Adrenal gland (tissue), 12 donors: Measurements from ENCODE around the gene IRX2. TPM values are rescaled to one million over a fixed set of nuclear protein-coding genes. Genes with fewer than 3 reads are reported as not detected.

Source experiments
- DNase-seq, 7 donors: peaks; one replicate each; pipeline ENCODE4 v3.0.0-alpha.2; 2019 to 2020
- H3K27ac ChIP-seq, 5 donors: fragments of 200-600 bp; sonication (generic) in 4 of 5; 1 replicate in 3 of 5; 2 replicates in 2 of 5; pipeline versions ENCODE4 v1.5.1 to v1.8.0; 2016 to 2020; ENCODE audit warnings: mild to moderate bottlenecking in 1 of 5
- H3K27me3 ChIP-seq: fragments of 200-600 bp; 2 replicates; pipeline ENCODE4 v1.8.0; 2021
- H3K36me3 ChIP-seq, 2 donors: fragments of 200-600 bp; replicated peaks in 1 of 2; 1 replicate in 1 of 2; 2 replicates in 1 of 2; pipeline versions ENCODE4 v1.5.1 to v1.8.0; 2018 to 2022
- H3K4me1 ChIP-seq, 2 donors: fragments of 200-600 bp; replicated peaks in 1 of 2; 1 replicate in 1 of 2; 2 replicates in 1 of 2; pipeline versions ENCODE4 v1.5.1 to v1.8.0; 2018 to 2021
- H3K4me3 ChIP-seq, 4 donors: fragments of 200-600 bp; sonication (generic) in 3 of 4; one replicate each; pipeline ENCODE4 v1.5.1; 2016 to 2018
- H3K9me3 ChIP-seq, 3 donors: fragments of 200-600 bp; sonication (generic) in 1 of 3; replicated peaks in 1 of 3; 1 replicate in 2 of 3; 2 replicates in 1 of 3; pipeline versions ENCODE4 v1.5.1 to v1.8.0; 2016 to 2021
- CTCF ChIP-seq, 6 experiments: fragments of 450-650 bp in 4 of 6; fragments of 200-600 bp in 2 of 6; sonication (generic) in 1 of 6; IDR thresholded peaks; 1 replicate in 5 of 6; 2 replicates in 1 of 6; pipeline versions ENCODE4 v1.5.1 to v1.8.0; 2016 to 2021; ENCODE audit warnings: antibody characterized with exemption in 6 of 6, mild to moderate bottlenecking in 2 of 6, moderate library complexity in 1 of 6
- POLR2A ChIP-seq, 2 donors: fragments of 450-650 bp; IDR thresholded peaks; one replicate each; pipeline ENCODE4 v1.6.1; 2017; ENCODE audit warnings: antibody characterized with exemption in 2 of 2, mild to moderate bottlenecking in 2 of 2, moderate library complexity in 1 of 2
- WGBS, 4 donors: extraction: QIAGEN DNeasy Blood & Tissue Kit in 2 of 4; methylation state at CpG; one replicate each; pipeline versions ENCODE4 v1.1.5 to v1.1.7; 2013 to 2017; 5-methylcytosine and 5-hydroxymethylcytosine counted together
- intact Hi-C, 2 donors: fragments of 100-400 bp; cut with DNase I; formaldehyde crosslinking; loops; one replicate each; pipeline versions ENCODE4 v1.14.1 to v1.15.0; 2022 to 2023
- polyA plus RNA-seq, 3 donors: library from polyadenylated mRNA; stranded (reverse); fragments of 200-250 nt in 2 of 3; fragments of 350-450 nt in 1 of 3; fragmentation: Illumina TruSeq in 1 of 3; extraction: RNeasy Lipid Tissue Mini Kit (QIAGEN cat#74804) in 1 of 3; gene quantifications; one replicate each; pipeline ENCODE4 v1.2.3, GENCODE V29; 2013 to 2014
- total RNA-seq, 9 donors: library from RNA; depleted of rRNA in 4 of 9; stranded (reverse); fragments of >200 nt in 4 of 9; fragments of 120-200 nt in 1 of 9; fragmentation: NEBNext Ultra II Directional in 1 of 9; extraction: Animal tissue kit (Norgen Biotek cat#: 25700) in 1 of 9; gene quantifications; one replicate each; pipeline versions ENCODE4 v1.1.0 to v1.2.4, GENCODE V29; 2013 to 2023
- donor health status: healthy with polysubstance abuse.
- donor health status: Bipolar disorder and iron deficiency.
- donor health status: DM: yes; HTN: yes; CAD: no.
- donor health status: DM: no; HTN: no; CAD: no.
- donor health status: DM: no; HTN: no; CAD: no.
- donor health status: DM: yes; HTN: yes; CAD: no.

The IRX2 gene
- total and polyA plus RNA-seq, 12 donors, result 0.08 to 0.40 (median 0.15) TPM; not detected in 4

- Histone ChIP-seq H3K27ac (no peak overlapping the region), H3K4me1 (no peaks in the 10 kb centered on the region), H3K36me3 (no peaks in the 10 kb centered on the region), H3K27me3 (peaks cover 16% of the 10 kb centered on the region), H3K9me3 (no peaks in the 10 kb centered on the region), H3K4me3 (no peak overlapping the region)
- TF ChIP-seq CTCF (IDR thresholded peaks at IDR 0.05) (no peak), POLR2A (IDR thresholded peaks at IDR 0.05) (no peak)
- no peak for DNase-seq
- WGBS, 4 donors, result 65 to 82% (median 81%) methylated on average over 2 to 4 of the region's 4 CpGs
- intact Hi-C loops, result no loop called here
These were observed 12.0 kb upstream of the IRX2 start for GRCh38 chr5:2763533-2763794.

- intact Hi-C loops, result no loop called here
- no peaks in the 10 kb centered on the region for H3K36me3 ChIP-seq
- no peak overlapping the region for H3K27ac ChIP-seq
- no peak for DNase-seq
- H3K9me3 ChIP-seq, result no peaks in the 10 kb centered on the region
- no peak overlapping the region for H3K4me3 ChIP-seq
- peaks cover 22% of the 10 kb centered on the region for H3K27me3 ChIP-seq
- no peaks in the 10 kb centered on the region for H3K4me1 ChIP-seq
- 68 to 79% (median 72%) methylated on average over 12 of the region's 12 CpGs for WGBS, 4 donors
- TF ChIP-seq CTCF (IDR thresholded peaks at IDR 0.05) (no peak), POLR2A (IDR thresholded peaks at IDR 0.05) (no peak)
These were observed 11.5 kb upstream of the IRX2 start for GRCh38 chr5:2762744-2763532.

GRCh38 chr5:2761921-2762488 lies 10.5 kb upstream of the IRX2 start:
- peak in 1 of 7 donors; percentile 23 for DNase-seq
- Histone ChIP-seq H3K4me1 (no peaks in the 10 kb centered on the region), H3K27ac (no peak overlapping the region), H3K27me3 (peaks cover 31% of the 10 kb centered on the region), H3K9me3 (no peaks in the 10 kb centered on the region), H3K4me3 (no peak overlapping the region), H3K36me3 (no peaks in the 10 kb centered on the region)
- TF ChIP-seq CTCF (IDR thresholded peaks at IDR 0.05) (no peak), POLR2A (IDR thresholded peaks at IDR 0.05) (no peak)
- intact Hi-C loops, result no loop called here
- 30 to 36% (median 33%) methylated on average over 4 of the region's 4 CpGs for WGBS, 4 donors

- intact Hi-C loops, result no loop called here
- peaks cover 0 to 14% of the 10 kb centered on the region in 2 donors for H3K4me1 ChIP-seq
- H3K27me3 ChIP-seq, result peaks cover 52% of the 10 kb centered on the region
- no peak for TF ChIP-seq CTCF (IDR thresholded peaks at IDR 0.05)
- TF ChIP-seq POLR2A (IDR thresholded peaks at IDR 0.05), result no peak
- DNase-seq, result peak in 1 of 7 donors; percentile 17
- H3K9me3 ChIP-seq, result no peaks in the 10 kb centered on the region
- WGBS, 4 donors, result 65 to 76% (median 72%) methylated on average over 8 to 11 of the region's 11 CpGs
- H3K27ac ChIP-seq, result no peak overlapping the region
- H3K36me3 ChIP-seq, result no peaks in the 10 kb centered on the region
- H3K4me3 ChIP-seq, result no peak overlapping the region
These were observed 8.4 kb upstream of the IRX2 start for GRCh38 chr5:2759696-2760461.
